Fibroblast of lung (primary cell): Measurements from ENCODE around the gene DDX51. TPM values are rescaled to one million over a fixed set of nuclear protein-coding genes. Genes with fewer than 3 reads are reported as not detected.
"Not testable (repeated sequence)": the region's sequence is repeated elsewhere in the genome, so short reads cannot be mapped to it uniquely, and the experiment has no call there.

Source experiments
- DNase-seq, 2 donors: peaks; one replicate each; pipeline versions ENCODE4 v3.0.0 to v3.0.0-alpha.2; 2010; ENCODE audit warnings: low read depth in 2 of 2
- H2AFZ ChIP-seq: 2 replicates; pipeline ENCODE4 v1.5.1; 2012; ENCODE audit warnings: low read length, control low read depth, inconsistent platforms
- H3K27ac ChIP-seq: 2 replicates; pipeline ENCODE4 v1.5.1; 2011; ENCODE audit warnings: low read length, control low read depth; ENCODE audit not compliant: insufficient read depth
- H3K27me3 ChIP-seq: 2 replicates; pipeline ENCODE4 v1.5.1; 2011; ENCODE audit warnings: mild to moderate bottlenecking, low read length; ENCODE audit not compliant: control insufficient read depth, insufficient read depth
- H3K36me3 ChIP-seq: 2 replicates; pipeline ENCODE4 v1.5.1; 2011; ENCODE audit warnings: low read length; ENCODE audit not compliant: control insufficient read depth, insufficient read depth
- H3K4me1 ChIP-seq: 2 replicates; pipeline ENCODE4 v1.5.1; 2011; ENCODE audit warnings: low read length; ENCODE audit not compliant: control insufficient read depth, insufficient read depth; ENCODE audit errors: extremely low read depth
- H3K4me2 ChIP-seq: 2 replicates; pipeline ENCODE4 v1.5.1; 2011; ENCODE audit warnings: low read length, control low read depth; ENCODE audit not compliant: insufficient read depth; ENCODE audit errors: extremely low read depth
- H3K4me3 ChIP-seq, 4 experiments: fragments of 200-600 bp in 1 of 4; sonication (generic) in 1 of 4; replicated peaks in 1 of 4; 2 replicates each; pipeline ENCODE4 v1.5.1; 2011 to 2016; ENCODE audit warnings: low read length in 4 of 4, low read depth in 3 of 4, mild to moderate bottlenecking in 3 of 4, control low read depth in 2 of 4, inconsistent platforms in 1 of 4, mixed read lengths in 1 of 4; ENCODE audit not compliant: insufficient read depth in 1 of 4; ENCODE audit errors: control extremely low read depth in 1 of 4
- H3K79me2 ChIP-seq: 2 replicates; pipeline ENCODE4 v1.5.1; 2012; ENCODE audit warnings: mild to moderate bottlenecking, low read length, inconsistent platforms; ENCODE audit not compliant: control insufficient read depth, insufficient read depth
- H3K9ac ChIP-seq: 2 replicates; pipeline ENCODE4 v1.5.1; 2011; ENCODE audit warnings: mild to moderate bottlenecking, low read length, control low read depth; ENCODE audit not compliant: insufficient read depth
- H3K9me3 ChIP-seq: 2 replicates; pipeline ENCODE4 v1.5.1; 2012; ENCODE audit warnings: low read depth, low read length; ENCODE audit not compliant: control insufficient read depth, insufficient read depth
- H4K20me1 ChIP-seq: 2 replicates; pipeline ENCODE4 v1.5.1; 2011; ENCODE audit warnings: low read length; ENCODE audit not compliant: control insufficient read depth, insufficient read depth; ENCODE audit errors: extremely low read depth
- EZH2 ChIP-seq: IDR thresholded peaks from 2 replicates; pipeline ENCODE4 v1.5.1; 2012; ENCODE audit warnings: low read length, control low read depth, mild to moderate bottlenecking; ENCODE audit errors: missing control alignments
- polyA plus RNA-seq, 2 donors: library from polyadenylated mRNA; depleted of rRNA in 1 of 2; stranded (reverse) in 1 of 2; unstranded in 1 of 2; fragments of >200 nt; gene quantifications; 2 replicates each; pipeline ENCODE4 v1.2.1, GENCODE V29; 2011 to 2012; ENCODE audit warnings: missing spikeins in 1 of 2
- total RNA-seq: library from RNA; depleted of rRNA; stranded (reverse); fragments of >200 nt; gene quantifications from 2 replicates; pipeline ENCODE4 v1.2.1, GENCODE V29; 2014
- TF ChIP-seq, protein P1 (sequence below), 2 donors: IDR thresholded peaks in 1 of 2; conservative IDR thresholded peaks in 1 of 2; 1 replicate in 1 of 2; 2 replicates in 1 of 2; pipeline ENCODE4 v1.5.1; 2011 to 2012; ENCODE audit warnings: low read length in 2 of 2, control low read depth in 1 of 2, inconsistent platforms in 1 of 2, low read depth in 1 of 2, mild to moderate bottlenecking in 1 of 2

Gene DDX51
- total and polyA plus RNA-seq, 2 donors (not counting 1 experiment from before 2014, with no cell fraction given), result 3.7 to 7.4 TPM

DNA sequence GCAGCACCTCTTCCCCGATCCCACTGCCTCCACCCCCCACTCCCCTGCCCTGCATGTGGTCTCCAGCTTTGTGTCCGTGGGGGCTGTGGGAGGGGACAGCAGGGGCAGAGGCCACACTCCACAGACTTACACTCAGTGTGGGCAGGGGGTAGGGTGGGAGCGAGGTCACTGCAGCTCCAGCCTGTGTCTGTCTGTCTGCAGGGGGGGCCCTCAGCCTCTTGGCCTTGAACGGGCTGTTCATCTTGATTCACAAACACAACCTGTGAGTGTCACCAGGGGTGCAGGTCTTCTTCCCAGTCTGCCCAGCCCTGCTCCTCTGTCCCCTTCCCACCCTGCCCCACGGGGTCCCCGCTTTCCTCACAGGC lies 6.6 kb upstream of the DDX51 start:
- no peak for DNase-seq
- no peaks in the 10 kb centered on the region for H3K27me3 ChIP-seq
- TF ChIP-seq EZH2, result no peak
- TF ChIP-seq, protein P1, sequence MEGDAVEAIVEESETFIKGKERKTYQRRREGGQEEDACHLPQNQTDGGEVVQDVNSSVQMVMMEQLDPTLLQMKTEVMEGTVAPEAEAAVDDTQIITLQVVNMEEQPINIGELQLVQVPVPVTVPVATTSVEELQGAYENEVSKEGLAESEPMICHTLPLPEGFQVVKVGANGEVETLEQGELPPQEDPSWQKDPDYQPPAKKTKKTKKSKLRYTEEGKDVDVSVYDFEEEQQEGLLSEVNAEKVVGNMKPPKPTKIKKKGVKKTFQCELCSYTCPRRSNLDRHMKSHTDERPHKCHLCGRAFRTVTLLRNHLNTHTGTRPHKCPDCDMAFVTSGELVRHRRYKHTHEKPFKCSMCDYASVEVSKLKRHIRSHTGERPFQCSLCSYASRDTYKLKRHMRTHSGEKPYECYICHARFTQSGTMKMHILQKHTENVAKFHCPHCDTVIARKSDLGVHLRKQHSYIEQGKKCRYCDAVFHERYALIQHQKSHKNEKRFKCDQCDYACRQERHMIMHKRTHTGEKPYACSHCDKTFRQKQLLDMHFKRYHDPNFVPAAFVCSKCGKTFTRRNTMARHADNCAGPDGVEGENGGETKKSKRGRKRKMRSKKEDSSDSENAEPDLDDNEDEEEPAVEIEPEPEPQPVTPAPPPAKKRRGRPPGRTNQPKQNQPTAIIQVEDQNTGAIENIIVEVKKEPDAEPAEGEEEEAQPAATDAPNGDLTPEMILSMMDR (conservative IDR thresholded peaks at IDR 0.05 in 1 of 2, IDR thresholded peaks at IDR 0.05 in 1 of 2; ENCODE audit: low read depth in 1 of 2, low read length in 2 of 2), result no peak
- no peak overlapping the region for H3K4me3 ChIP-seq
- no peaks in the 10 kb centered on the region for H3K4me1 ChIP-seq
- H3K9me3 ChIP-seq, result no peaks in the 10 kb centered on the region
- peaks cover 6% of the 10 kb centered on the region for H3K36me3 ChIP-seq
- no peak overlapping the region for H3K9ac ChIP-seq
- no peak overlapping the region for H3K27ac ChIP-seq
- no peak overlapping the region for H3K4me2 ChIP-seq
- H2AFZ ChIP-seq, result no peak overlapping the region
- H4K20me1 ChIP-seq, result no peaks in the 10 kb centered on the region
- peaks cover 1% of the 10 kb centered on the region for H3K79me2 ChIP-seq

DNA sequence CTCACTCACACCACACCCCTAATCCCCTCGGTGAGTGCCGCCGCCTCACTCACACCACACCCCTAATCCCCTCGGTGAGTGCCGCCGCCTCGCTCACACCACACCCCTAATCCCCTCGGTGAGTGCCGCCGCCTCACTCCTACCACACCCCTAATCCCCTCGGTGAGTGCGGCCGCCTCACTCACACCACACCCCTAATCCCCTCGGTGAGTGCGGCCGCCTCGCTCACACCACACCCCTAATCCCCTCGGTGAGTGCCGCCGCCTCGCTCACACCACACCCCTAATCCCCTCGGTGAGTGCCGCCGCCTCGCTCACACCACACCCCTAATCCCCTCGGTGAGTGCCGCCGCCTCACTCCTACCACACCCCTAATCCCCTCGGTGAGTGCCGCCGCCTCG lies 5.4 kb upstream of the DDX51 start:
- H3K36me3 ChIP-seq, H3K4me2 ChIP-seq, H3K4me3 ChIP-seq, H4K20me1 ChIP-seq, H3K27me3 ChIP-seq, H3K9me3 ChIP-seq, H3K27ac ChIP-seq, H3K4me1 ChIP-seq, H3K9ac ChIP-seq, DNase-seq, H2AFZ ChIP-seq: not testable (repeated sequence)
- H3K79me2 ChIP-seq, result peaks cover 12% of the 10 kb centered on the region

DNA sequence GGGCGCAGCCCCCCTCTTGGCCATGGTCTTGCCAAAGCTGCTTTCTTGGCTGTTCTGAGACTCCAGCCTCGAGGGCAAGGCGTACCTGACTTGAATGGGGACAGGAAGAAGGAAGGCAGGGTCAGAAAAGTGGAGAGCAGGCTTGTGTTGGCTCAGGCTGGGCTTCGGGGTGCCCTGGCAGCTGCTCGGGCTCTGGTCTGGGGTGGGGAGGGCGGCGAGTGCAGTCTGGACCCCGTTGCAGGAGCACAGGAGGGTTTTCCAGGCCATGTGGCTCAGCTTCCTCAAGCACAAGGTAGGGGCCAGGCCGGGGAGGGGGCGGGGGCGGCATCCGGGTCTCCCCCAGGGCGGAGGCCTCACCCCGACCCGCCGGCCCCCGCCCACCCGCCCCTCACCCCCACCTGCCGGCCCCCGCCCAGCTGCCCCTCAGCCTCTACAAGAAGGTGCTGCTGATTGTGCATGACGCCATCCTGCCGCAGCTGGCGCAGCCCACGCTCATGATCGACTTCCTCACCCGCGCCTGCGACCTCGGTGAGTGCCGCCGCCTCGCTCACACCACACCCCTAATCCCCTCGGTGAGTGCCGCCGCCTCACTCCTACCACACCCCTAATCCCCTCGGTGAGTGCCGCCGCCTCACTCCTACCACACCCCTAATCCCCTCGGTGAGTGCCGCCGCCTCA lies 4.4 kb upstream of the DDX51 start:
- Histone ChIP-seq H4K20me1 (no peaks in the 10 kb centered on the region), H3K4me1 (no peaks in the 10 kb centered on the region), H3K4me2 (no peak overlapping the region), H3K9me3 (no peaks in the 10 kb centered on the region), H3K27me3 (no peaks in the 10 kb centered on the region), H3K27ac (no peak overlapping the region), H2AFZ (no peak overlapping the region), H3K9ac (no peak overlapping the region), H3K79me2 (peaks cover 14% of the 10 kb centered on the region), H3K4me3 (no peak overlapping the region), H3K36me3 (peaks cover 6% of the 10 kb centered on the region)
- TF ChIP-seq, protein P1 (conservative IDR thresholded peaks at IDR 0.05 in 1 of 2, IDR thresholded peaks at IDR 0.05 in 1 of 2; ENCODE audit: low read depth in 1 of 2, low read length in 2 of 2), result no peak
- TF ChIP-seq EZH2, result no peak
- DNase-seq, result no peak
